GM19452 (cell line): Measurements from ENCODE around the gene OR5K1.
A peak's percentile ranks its signal among the peaks of the same experiment; 100 is the strongest.

Source experiments
- ATAC-seq: cut with Tn5 transposase; IDR thresholded peaks from one replicate; pipeline ENCODE4 v1.9.1; 2021; ENCODE audit not compliant: unreplicated experiment

Gene OR5K1

DNA sequence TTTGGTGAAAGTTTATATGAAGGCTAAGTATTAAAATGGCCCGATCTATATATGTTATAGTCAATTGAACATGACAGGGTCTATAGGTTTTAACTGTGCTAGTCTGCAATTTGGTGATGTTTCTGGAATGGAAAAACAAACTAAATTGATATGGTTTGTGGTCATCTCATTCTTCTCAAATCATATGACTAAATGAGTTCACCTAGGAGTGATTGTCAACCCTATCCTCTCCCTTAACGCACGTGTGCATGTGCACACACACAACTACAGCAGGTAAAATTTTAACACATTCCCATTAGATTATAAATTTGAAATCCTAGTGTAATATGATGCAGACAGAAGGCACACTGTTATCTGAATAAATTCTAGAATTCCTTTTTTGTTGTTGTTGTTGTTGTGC is 50.7 kb downstream of the OR5K1 start:
- ATAC-seq: no peak

DNA sequence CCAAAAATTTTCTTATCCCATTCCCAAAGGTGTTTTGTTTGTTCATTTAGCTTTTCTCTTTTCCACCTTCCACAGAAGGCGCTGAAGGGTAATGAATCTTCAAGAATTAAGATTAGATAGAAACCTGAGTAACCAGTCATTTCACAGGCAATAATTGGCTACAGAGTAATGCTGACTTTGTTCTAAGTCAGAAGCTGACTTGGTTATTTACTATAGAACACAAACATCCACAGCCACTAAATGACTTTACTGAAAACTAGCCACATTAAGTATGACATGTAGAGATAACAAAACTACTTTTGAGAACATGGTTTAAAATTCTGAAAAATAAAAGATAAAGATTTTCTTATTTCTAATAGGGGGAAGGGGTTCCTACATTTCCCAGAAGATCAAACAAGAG is 51.9 kb downstream of the OR5K1 start:
- ATAC-seq: no peak

DNA sequence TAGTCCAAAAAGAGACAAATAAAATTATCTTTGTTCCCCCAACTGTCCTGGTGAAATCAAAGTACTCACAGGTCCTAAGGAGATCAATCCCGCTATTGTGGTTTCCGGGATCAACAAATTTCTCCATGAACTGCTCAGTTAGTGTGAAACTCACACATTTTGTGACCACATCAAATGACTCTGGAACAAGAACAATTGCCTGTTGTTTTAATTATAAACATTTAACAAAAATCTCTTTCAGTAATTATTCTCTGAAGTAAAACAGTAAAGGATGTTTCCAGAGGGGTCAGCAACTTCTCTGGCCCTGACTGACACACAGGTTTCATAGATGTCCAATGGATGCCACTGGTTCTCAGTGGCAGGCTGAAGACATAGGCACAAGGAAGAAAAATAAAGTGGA is 55.8 kb downstream of the OR5K1 start:
- no peak for ATAC-seq

DNA sequence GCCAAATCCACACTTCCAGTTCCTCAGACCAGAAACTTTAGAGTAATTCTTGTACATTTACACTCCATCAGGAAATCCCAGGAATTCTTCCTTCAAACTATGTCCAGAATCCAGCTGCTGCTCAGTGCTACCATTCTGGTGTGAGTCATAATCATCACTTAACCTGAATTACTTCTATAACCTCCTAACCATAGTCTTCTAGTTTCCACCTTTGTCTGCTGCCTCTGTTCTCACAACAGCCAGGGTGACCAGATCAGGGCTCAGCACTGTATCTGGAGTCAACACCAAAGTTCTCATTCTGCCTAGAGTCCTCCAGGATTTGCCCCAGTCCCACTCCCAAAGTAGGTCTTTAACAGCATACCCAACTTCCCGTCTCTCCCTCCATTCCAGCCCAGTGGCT is 56.4 kb downstream of the OR5K1 start:
- ATAC-seq: no peak

DNA sequence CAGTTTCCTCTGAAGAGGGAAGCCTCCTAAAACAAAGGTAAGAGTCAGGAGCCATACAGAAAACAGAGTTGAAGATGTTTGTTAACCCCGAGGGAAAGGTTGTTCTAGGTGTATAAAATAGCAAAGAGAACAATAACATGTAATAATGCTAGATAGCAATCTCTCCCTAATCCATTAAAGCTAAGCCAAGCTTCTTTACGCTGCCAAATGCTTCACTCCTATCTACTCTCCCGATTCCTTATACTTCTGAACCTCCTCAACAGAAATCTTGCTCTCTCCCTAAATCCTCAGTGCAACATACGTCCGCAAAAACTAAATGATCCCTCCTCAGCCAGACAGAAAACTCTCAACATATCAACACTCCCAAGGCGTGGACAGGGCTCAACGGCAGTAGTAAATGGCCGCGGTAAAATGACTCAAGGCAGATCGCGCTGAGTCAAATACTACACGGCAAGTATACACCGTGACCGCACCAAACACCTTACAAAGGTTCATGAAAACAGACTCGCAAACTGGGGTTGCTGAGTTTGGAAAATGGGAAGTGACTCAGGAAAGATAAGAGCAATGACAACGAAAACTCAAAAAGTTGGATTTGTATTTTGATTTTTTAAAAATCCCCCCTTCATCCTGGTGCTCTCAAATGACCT is 59.0 kb downstream of the OR5K1 start:
- ATAC-seq: peak; percentile 43
